ENCODE data around the gene SLC38A4. TPM values are rescaled to one million over a fixed set of nuclear protein-coding genes. Genes with fewer than 3 reads are reported as not detected.

Gene SLC38A4
- total RNA-seq, 1 donor from 2014 or later, result 518 TPM

DNA sequence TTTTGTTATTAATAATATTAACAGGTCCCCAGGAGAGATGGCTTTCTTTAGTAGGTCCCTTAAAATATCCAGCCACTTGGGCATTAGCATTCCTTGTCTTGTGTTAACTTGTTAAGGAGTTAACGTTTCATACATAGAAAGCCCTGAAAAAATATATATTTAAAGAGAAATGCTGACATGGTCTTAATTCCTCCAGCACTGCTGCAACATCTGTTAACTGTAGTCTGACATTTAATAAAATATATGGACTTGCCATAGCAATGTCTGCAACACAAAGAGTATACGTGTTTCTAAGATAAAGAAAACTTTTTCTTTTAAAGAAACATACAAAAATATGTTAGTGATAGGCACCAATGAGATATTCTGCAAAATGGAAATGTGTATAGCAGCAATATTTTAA lies 10.0 kb downstream of the SLC38A4 start:
- no peak for ATAC-seq
- no peak for DNase-seq (ENCODE audit: low spot score)

GRCh38 chr12:46814143-46814542 lies 11.7 kb downstream of the SLC38A4 start:
- peak; percentile 79 for ATAC-seq
- peak; percentile 71 for DNase-seq (ENCODE audit: low spot score)

DNA sequence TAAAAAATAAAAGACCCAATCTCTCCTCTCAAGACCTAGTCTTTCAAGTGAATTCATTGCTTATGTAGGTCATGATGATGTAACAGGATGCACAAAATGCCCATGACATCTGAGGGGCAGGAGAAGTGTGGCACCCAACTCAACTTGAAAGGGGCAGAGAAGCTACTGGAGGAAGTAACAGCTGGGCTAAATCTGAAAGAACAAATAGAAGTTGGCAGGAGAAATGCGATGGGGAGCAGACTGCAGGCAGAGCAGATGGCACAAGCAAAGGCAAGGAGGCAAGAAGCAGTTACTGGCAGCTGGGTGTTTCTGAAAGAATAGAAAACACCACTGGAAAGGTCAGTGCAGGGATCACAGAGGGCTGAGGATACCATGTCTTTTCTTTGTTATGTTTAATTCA lies 14.6 kb downstream of the SLC38A4 start:
- DNase-seq (ENCODE audit: low spot score) (no peak), ATAC-seq (no peak)

GRCh38 chr12:46808955-46809697 lies 16.7 kb downstream of the SLC38A4 start:
- ATAC-seq (peak; percentile 57), DNase-seq (ENCODE audit: low spot score) (peak; percentile 55)

DNA sequence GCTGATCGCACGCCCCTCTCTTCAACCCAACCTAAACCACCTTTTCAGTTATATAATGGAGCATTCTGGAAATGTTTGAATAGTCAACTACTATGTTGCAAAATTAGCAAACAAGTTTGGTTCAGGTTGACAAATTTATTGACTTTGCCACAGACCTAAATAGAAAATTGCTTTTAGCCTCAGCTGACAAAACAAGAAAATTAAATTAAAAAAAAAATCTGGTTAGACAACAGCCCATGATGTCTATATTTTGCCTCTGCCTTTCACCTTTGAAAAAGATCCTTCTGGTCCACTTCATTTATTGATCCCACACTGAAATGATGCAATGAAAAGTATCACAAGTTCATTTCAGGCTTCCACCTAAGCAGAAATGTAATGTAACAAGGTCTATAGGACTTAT lies 17.5 kb downstream of the SLC38A4 start:
- DNase-seq (ENCODE audit: low spot score) (no peak), ATAC-seq (peak; percentile 38)

GRCh38 chr12:46804054-46804453 lies 21.7 kb downstream of the SLC38A4 start:
- DNase-seq (ENCODE audit: low spot score), result no peak
- ATAC-seq, result peak; percentile 15

DNA sequence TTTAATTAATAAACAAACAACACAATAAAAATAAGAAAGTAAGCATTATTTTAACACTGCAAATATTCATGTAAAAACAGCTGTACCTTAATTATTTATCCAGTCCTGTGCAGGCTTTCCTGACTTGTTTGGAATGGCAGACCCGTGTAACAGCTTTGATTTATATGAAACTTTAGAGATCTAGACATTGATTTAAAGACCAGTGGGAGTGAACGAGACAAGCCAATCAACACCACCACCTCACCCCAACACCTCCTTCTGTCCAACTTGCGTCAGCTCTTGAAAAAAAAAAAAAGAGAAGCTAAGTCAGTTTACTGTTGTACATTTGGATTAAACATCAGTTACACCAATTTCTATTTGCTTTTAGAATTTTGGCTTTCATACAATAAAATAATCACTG lies 22.3 kb downstream of the SLC38A4 start:
- DNase-seq (ENCODE audit: low spot score), result peak; percentile 67
- ATAC-seq, result peak; percentile 65

GRCh38 chr12:46801293-46801692 lies 24.5 kb downstream of the SLC38A4 start:
- no peak for DNase-seq (ENCODE audit: low spot score)
- ATAC-seq, result peak; percentile 0

GRCh38 chr12:46800160-46800559 lies 25.6 kb downstream of the SLC38A4 start:
- DNase-seq (ENCODE audit: low spot score), result no peak
- peak; percentile 18 for ATAC-seq

DNA sequence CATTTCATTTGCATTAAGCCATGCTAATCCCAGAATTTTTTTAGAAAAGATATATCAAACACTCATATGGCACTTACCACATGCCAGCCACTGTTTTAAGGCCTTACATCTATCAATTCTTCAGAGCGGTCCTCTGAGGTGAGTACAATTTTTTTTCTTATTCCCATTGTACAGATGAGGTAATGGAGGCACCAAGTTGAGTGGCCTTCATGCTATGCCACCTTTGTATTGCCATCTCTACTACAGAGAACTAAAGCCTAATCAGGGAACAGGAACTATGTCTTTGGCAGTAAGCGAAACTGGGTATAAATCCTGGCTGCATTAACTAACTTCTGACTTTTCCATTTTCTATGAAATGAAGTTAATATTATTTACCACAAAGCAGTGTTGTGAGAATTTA lies 27.1 kb downstream of the SLC38A4 start:
- no peak for DNase-seq (ENCODE audit: low spot score)
- ATAC-seq, result no peak

DNA sequence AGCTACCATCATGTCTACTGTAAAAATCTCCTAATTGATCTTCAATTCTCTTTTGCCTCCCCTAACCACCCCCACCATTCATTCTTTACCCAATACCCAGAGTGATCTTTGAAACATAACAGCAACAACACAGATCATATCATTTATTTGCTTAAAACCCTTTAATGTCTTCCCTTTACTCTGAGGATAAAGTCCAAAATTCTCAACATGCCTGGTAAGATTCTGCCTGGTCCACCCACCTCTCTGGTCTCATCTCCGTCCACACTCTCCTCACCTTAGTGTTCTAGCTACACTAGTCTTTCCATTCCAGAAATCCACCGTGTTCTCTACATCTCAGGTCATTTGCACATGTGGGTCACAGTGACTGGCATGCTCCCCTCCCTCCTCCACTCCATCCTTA lies 27.7 kb downstream of the SLC38A4 start:
- DNase-seq (ENCODE audit: low spot score), result no peak
- ATAC-seq, result peak; percentile 20

DNA sequence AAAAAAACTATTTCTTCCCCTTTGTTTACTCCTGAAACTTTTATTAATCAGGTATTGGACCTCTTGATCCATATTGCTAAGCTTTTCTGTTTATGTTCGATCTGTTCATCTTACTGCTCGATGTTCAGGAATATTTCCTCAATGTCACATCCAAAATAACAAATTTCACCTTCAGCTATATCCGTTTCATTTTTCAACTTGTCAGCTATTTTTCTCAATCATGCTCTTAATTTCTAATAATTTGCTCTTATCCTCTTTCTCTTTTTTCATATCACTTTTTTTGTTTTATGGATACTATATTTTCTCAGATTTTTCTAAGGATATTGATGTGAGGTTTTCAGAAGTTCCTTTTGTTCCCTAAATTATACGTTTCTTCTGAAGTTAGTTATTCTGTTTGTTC lies 29.8 kb downstream of the SLC38A4 start:
- no peak for ATAC-seq

GRCh38 chr12:46794593-46795190 lies 31.1 kb downstream of the SLC38A4 start:
- no peak for ATAC-seq
- no peak for DNase-seq (ENCODE audit: low spot score)

More for the DNA sequence above, 29.8 kb downstream of the SLC38A4 start:
- no peak for DNase-seq (ENCODE audit: low spot score)

- no peak for ATAC-seq
- no peak for DNase-seq (ENCODE audit: low spot score)
These were observed 32.9 kb downstream of the SLC38A4 start for GRCh38 chr12:46792925-46793324.

GRCh38 chr12:46790066-46790465 lies 35.7 kb downstream of the SLC38A4 start:
- ATAC-seq (no peak), DNase-seq (ENCODE audit: low spot score) (no peak)

DNA sequence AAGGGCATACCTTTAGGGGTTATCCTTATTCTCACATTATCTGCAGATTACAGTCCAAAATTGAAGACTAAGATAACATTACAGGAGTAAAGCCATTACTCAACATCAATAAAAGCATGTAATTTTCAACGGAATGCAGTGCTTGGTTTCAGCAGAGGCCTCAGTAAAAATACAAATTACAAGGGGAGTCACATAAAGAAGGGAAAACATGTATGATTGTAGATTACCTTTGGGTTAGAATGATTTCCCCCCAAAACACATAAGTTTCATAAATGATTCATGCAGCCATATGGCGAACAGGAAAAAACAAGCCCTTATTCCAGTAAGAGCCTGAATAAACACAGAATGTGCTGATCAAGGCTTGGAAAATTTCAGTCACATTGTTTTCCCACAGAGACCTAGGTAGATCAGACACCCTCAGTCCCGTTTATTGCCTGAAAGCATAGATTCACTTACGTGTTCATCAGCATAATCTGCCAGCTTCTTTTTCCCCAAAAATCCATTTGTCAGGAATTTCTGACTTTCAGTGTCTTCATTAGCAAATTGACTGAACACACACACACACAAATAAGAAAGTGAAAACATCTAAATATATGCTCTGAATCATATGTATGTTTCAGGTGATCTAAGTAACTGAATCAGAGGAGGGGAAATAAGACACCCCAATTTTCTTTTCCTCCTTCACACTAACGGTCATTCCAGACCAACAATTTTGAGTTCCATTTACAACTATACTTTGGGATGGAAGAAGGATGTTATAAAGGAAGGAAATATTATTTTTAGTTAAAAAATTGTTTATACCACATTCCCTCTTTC lies 37.5 kb downstream of the SLC38A4 start:
- no peak for DNase-seq (ENCODE audit: low spot score)

GRCh38 chr12:46787496-46788055 lies 38.2 kb downstream of the SLC38A4 start:
- ATAC-seq (peak; percentile 24), DNase-seq (ENCODE audit: low spot score) (no peak)

More for the DNA sequence above, 37.5 kb downstream of the SLC38A4 start:
- no peak for ATAC-seq

DNA sequence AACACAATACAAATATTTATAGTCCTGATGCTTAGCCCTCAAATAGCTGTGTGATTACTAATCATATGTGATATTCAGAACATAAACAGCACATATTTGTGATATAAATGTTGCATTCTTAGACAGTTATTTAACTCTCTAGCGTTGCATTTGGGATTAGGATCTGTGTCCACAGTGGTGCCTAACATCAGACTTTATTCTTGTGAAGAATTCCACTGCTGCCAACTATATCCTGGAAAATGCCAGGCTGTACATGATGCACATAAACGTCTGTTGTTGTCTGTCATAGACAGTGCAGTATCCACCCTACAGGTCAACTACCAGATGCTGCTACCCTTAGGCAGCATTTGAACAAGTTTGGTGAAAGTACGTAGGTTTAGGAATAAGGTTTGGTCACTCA lies 39.0 kb downstream of the SLC38A4 start:
- DNase-seq (ENCODE audit: low spot score) (no peak), ATAC-seq (peak; percentile 23)

- DNase-seq (ENCODE audit: low spot score) (no peak), ATAC-seq (no peak)
These were observed 40.4 kb downstream of the SLC38A4 start for GRCh38 chr12:46785382-46785781.

DNA sequence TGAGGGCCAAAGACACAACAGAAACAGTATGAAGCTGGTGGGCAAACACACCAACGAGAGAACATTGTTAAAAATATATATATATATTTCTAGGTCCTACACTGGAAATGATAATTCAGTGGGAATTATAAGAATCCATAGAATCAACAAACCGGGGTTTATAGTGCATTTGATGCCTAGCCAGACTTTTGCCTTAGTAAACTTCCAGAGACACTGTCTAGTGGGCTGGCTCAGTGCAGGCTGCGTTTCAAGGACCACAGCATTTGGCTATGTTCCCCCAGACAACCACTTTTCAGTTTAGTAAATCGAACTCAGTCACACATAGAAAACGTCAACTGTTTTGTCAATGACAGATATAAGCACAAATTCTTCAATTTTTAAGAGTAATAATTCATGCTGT lies 41.9 kb downstream of the SLC38A4 start:
- no peak for DNase-seq (ENCODE audit: low spot score)
- ATAC-seq, result no peak

GRCh38 chr12:46779879-46780278 lies 45.9 kb downstream of the SLC38A4 start:
- ATAC-seq (no peak), DNase-seq (ENCODE audit: low spot score) (no peak)
